WI38 (cell line): ENCODE measurements around the gene METTL22.

Experiments used
- H3K4me3 ChIP-seq: 2 replicates; pipeline ENCODE4 v1.5.1; 2011; ENCODE audit warnings: low read depth, mild to moderate bottlenecking, control low read depth, low read length
- TF ChIP-seq, protein P1 (sequence below): IDR thresholded peaks from 2 replicates; pipeline ENCODE4 v1.5.1; 2012; ENCODE audit warnings: low read depth, mild to moderate bottlenecking, control low read depth, low read length

The METTL22 gene

DNA sequence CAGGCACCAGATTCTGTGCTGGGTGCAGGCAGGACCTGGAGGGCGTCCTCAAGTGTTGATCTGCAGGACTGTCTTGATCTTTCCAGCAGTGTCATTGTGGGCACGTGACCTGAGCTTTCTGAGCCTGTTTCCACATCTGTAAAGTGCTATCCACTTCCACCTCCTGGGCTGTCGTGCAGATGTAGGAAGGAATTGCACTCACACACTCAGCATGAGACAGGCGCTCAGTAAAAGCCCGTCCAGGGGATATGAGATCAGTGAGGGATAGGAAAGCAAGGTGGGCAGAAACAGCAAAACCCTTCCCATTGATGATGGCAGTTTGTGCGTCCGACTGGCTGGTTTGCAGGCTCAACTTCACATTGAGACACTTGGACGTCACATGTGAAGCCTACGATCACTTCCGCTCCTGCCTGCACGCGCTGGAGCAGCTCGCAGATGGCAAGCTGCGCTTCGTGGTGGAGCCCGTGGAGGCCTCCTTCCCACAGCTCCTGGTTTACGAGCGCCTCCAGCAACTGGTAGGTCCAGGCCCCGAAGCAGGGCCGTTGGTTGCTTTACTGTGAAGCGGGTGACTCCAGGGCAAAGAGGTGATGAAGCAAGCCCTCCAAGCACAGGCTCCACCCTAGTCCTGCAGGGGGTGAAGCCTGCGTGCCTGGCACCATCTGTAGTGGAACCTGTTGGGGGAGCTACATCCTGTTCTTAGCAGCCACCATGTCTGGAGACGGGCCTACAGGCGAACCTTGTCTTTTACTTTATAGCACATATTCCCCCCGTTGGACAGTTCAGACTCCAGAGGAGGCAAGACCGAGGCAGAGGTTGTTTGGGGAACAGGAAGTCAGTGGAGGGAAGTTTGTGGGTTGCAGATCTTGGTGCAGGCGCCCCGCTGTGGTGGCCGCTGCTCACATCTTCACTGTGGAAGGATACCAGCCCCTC, 23.0 kb downstream of the METTL22 start:
- TF ChIP-seq, protein P1, sequence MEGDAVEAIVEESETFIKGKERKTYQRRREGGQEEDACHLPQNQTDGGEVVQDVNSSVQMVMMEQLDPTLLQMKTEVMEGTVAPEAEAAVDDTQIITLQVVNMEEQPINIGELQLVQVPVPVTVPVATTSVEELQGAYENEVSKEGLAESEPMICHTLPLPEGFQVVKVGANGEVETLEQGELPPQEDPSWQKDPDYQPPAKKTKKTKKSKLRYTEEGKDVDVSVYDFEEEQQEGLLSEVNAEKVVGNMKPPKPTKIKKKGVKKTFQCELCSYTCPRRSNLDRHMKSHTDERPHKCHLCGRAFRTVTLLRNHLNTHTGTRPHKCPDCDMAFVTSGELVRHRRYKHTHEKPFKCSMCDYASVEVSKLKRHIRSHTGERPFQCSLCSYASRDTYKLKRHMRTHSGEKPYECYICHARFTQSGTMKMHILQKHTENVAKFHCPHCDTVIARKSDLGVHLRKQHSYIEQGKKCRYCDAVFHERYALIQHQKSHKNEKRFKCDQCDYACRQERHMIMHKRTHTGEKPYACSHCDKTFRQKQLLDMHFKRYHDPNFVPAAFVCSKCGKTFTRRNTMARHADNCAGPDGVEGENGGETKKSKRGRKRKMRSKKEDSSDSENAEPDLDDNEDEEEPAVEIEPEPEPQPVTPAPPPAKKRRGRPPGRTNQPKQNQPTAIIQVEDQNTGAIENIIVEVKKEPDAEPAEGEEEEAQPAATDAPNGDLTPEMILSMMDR: no peak
- no peak overlapping the region for H3K4me3 ChIP-seq

DNA sequence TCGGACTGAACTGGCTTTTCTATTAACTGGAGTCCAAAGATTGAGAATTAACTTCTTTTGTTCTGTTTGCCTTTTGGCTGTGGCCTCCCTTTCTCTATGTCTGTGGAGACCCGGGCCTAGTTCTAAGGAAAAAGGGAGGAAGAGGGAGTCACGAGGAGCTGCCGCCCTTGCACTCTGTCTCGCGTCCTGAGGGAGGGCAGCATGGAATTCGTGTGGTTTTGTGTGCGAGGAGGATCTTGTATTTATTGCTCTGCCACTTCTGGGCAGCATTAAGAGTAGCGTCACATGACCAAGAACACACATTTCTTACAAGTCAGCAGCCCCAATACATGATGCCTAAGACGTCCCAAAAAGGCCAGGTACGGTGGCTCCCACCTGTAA, 23.6 kb downstream of the METTL22 start:
- H3K4me3 ChIP-seq: no peak overlapping the region
- TF ChIP-seq, protein P1: no peak

DNA sequence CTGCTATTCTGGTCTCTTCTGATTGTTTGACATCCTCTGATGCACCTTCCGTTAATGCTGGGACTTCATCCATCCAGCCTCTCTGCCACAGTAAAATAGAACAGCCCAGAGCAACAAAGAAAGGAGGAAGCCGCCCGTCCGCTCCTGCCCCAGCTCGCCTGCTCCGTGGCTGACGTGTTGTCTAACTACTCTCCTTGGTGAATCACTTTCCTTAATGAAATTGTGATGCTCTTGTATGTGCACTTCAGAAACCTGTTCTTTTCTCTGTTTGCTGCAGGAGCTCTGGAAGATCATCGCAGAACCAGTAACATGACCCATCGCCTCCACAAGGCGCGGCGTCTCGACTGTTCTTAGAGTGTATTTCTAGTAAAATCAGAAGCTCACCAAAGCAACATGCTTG, 24.3 kb downstream of the METTL22 start:
- TF ChIP-seq, protein P1: no peak
- H3K4me3 ChIP-seq: no peak overlapping the region

DNA sequence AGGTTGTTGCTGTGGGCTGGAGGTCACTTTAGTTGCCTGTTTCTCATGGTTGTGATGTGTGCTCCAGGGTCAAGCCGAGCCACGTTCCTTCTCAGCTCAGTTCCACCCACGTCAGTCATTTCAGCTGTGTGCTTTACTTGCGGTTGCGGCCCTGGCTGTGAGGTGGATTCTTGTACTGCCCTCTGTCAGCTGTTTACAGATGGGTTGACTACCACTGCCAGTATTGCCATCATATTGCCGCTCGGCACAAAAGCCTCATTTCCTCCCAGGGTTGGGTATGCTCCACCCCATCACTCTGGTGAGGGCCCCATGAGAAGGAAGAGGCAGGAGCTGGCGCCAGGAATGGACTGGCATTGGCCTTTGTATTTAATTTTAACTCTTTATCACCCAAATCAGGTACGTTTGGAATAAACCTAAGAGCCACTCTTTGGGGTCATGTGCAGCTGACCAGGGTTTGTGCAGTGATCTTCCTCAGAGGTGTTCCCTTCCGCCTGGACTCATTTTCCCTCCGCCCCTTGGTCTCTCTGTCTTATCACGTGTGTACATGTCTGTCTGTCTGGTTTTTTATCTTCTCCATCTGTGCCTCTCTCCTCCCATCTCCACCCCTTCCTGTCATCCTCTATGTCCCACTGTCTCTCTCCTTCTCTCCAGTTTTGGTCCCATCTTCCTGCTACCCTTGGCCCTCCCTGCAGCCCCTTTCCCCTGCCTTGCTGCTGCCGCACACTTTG, 25.0 kb downstream of the METTL22 start:
- H3K4me3 ChIP-seq: no peak overlapping the region
- TF ChIP-seq, protein P1: no peak

DNA sequence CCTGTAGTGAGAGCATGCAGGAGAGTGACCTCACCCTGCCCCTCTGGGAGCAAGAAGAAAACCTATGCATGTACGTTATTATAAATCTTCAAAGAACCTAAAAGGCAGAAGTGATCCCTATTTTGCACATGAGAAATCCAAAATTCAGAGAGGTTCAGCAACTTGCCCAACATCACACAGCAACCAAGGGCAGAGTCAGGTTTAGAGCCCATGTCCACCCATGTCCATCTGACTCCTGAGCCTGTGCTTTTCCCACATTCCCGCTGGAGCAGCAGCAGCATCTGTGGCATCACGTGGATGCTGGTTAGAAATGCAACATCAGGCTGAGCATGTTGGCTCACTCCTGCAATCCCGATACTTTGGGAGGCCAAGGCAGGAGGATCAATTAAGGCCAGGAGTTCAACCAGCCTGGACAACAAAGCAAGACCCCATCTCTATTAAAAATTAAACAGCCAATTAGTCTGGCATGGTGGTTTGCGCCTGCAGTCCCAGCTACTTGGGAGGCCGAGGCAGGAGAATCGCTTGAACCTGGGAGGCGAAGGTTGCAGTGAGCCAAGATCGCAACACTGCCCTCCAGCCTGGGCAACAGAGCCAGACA, 26.3 kb downstream of the METTL22 start:
- no peak overlapping the region for H3K4me3 ChIP-seq
- TF ChIP-seq, protein P1: no peak

DNA sequence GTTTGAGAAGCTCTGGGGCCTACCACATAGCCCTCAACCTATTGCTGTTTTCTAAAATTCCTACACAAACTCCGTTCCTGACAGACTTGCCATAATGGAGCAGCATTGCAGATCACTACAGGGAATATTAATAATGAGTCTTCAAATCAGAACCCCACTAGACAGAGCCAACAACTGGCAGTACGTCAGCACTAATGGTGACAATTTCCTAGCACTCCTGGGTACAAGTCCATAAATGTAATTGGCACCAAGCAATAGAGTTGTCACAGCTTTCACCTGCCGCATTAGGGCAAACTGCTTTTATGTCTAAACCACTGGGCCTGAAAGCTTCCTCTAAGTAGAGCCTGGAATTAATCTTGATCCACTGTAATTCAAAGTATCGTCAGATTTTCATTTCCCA, 27.4 kb downstream of the METTL22 start:
- no peak overlapping the region for H3K4me3 ChIP-seq
- TF ChIP-seq, protein P1: no peak
